Mucosa of stomach (tissue), 1 donor: Measurements from ENCODE around the gene ATG12.
"Not testable (repeated sequence)": the region's sequence is repeated elsewhere in the genome, so short reads cannot be mapped to it uniquely, and the experiment has no call there.

Experiments
- H3K27me3 ChIP-seq: one replicate; pipeline ENCODE4 v1.7.0; 2013; ENCODE audit warnings: mild to moderate bottlenecking, low read length; ENCODE audit not compliant: control insufficient read depth, insufficient read depth
- H3K36me3 ChIP-seq: one replicate; pipeline ENCODE4 v1.7.0; 2013; ENCODE audit warnings: low read length; ENCODE audit not compliant: control insufficient read depth, insufficient read depth
- H3K4me1 ChIP-seq: one replicate; pipeline ENCODE4 v1.7.0; 2013; ENCODE audit warnings: mild to moderate bottlenecking, low read length; ENCODE audit not compliant: control insufficient read depth, insufficient read depth
- H3K4me3 ChIP-seq: one replicate; pipeline ENCODE4 v1.7.0; 2013; ENCODE audit warnings: low read length
- H3K9ac ChIP-seq: one replicate; pipeline ENCODE4 v1.7.0; 2013; ENCODE audit warnings: mild to moderate bottlenecking, low read length, moderate library complexity
- H3K9me3 ChIP-seq: one replicate; pipeline ENCODE4 v1.7.0; 2013; ENCODE audit warnings: mild to moderate bottlenecking, low read length, moderate library complexity; ENCODE audit not compliant: control insufficient read depth
- donor health status: Pancreatic carcinoma.

Gene ATG12

DNA sequence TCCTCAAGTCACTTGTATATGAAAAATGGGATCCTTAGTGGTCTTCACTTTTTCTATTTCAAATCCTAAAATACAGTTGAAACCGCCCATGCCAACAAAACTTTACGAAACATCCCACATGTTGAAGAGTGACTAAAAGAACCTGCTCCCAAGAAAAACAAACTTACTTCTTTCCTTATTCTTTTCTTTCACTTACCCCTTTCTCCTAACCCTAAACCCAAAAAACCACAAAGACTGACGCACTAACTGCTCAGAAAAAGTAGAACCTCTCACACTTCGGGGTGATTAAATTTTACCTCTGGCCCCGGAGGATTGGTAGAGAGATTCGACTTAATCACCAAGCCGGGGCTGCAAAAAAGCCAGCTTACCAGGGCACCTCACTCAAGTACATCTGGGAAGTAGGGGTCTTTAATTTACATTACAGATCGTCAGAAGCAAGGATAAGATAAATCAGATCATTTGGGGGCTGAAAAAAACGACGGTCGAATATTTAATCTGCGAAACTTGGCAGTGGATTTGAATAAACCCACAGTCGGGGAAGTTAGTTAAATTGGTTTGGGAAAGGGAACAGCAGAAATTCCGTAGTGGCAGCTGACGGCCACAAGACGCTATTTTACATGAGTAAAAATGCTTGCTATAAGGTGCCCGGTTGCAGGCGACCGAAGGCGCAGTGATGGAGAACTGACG is 26.2 kb downstream of the ATG12 start:
- peaks cover 11% of the 10 kb centered on the region for H3K4me1 ChIP-seq
- H3K27me3 ChIP-seq, result peaks cover 47% of the 10 kb centered on the region
- no peak overlapping the region for H3K4me3 ChIP-seq
- no peaks in the 10 kb centered on the region for H3K36me3 ChIP-seq
- H3K9ac ChIP-seq, result no peak overlapping the region
- H3K9me3 ChIP-seq, result no peaks in the 10 kb centered on the region

- no peak overlapping the region for H3K9ac ChIP-seq
- H3K27me3 ChIP-seq, result peaks cover 43% of the 10 kb centered on the region
- H3K36me3 ChIP-seq, result no peaks in the 10 kb centered on the region
- peaks cover 11% of the 10 kb centered on the region for H3K4me1 ChIP-seq
- no peak overlapping the region for H3K4me3 ChIP-seq
- no peaks in the 10 kb centered on the region for H3K9me3 ChIP-seq
Observed at GRCh38 chr5:115813719-115814118, 27.6 kb downstream of the ATG12 start.

DNA sequence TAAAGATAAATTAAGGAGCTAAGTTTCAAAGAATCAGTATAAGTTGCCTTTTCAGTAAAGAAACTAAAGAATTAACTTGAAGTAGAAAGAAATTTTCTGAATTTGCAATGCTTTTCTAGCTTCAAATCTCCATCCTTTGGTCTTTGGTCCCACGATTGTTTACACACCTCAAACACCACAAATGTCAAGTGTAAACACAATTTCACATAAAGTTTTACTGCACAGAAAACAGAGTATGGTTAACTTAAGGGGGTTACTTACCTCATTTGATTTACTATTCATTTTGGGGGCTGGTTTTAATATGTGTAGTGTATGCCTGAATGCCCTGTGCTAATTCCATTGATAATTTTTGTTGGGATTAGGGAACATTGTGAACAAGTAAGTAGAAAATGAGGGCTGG is 29.0 kb downstream of the ATG12 start:
- H3K4me1 ChIP-seq, result peaks cover 11% of the 10 kb centered on the region
- H3K4me3 ChIP-seq, result no peak overlapping the region
- no peak overlapping the region for H3K9ac ChIP-seq
- H3K36me3 ChIP-seq, result no peaks in the 10 kb centered on the region
- no peaks in the 10 kb centered on the region for H3K9me3 ChIP-seq
- H3K27me3 ChIP-seq, result peaks cover 39% of the 10 kb centered on the region

DNA sequence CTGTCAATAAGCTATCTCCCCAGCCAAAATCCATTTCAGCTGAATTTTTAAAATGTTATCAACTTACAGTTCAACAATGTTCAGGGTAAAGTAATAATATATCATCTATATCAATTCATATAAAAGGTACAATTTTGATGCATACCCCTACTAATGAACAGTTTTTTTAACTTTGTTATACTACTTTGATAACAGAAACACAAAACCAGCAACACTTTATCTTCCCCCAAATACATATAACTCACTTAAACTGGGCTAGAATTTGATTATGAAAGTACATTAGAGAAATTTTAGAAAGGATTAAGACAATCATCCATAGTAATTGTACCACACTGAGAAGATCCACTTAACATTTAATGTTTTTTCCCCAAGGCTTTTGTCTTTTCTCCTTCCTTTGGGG is 30.0 kb downstream of the ATG12 start:
- Histone ChIP-seq H3K36me3 (no peaks in the 10 kb centered on the region), H3K27me3 (peaks cover 31% of the 10 kb centered on the region), H3K9me3 (no peaks in the 10 kb centered on the region), H3K4me1 (peaks cover 9% of the 10 kb centered on the region), H3K4me3 (no peak overlapping the region), H3K9ac (no peak overlapping the region)

GRCh38 chr5:115810761-115811160 is 30.6 kb downstream of the ATG12 start:
- no peak overlapping the region for H3K4me3 ChIP-seq
- no peak overlapping the region for H3K9ac ChIP-seq
- no peaks in the 10 kb centered on the region for H3K9me3 ChIP-seq

GRCh38 chr5:115809946-115810345 is 31.4 kb downstream of the ATG12 start:
- Histone ChIP-seq H3K9me3 (no peaks in the 10 kb centered on the region), H3K9ac (no peak overlapping the region), H3K36me3 (no peaks in the 10 kb centered on the region), H3K4me3 (no peak overlapping the region), H3K27me3 (peaks cover 17% of the 10 kb centered on the region), H3K4me1 (no peaks in the 10 kb centered on the region)

More at GRCh38 chr5:115810761-115811160, 30.6 kb downstream of the ATG12 start:
- no peaks in the 10 kb centered on the region for H3K36me3 ChIP-seq
- peaks cover 25% of the 10 kb centered on the region for H3K27me3 ChIP-seq
- H3K4me1 ChIP-seq, result peaks cover 3% of the 10 kb centered on the region

DNA sequence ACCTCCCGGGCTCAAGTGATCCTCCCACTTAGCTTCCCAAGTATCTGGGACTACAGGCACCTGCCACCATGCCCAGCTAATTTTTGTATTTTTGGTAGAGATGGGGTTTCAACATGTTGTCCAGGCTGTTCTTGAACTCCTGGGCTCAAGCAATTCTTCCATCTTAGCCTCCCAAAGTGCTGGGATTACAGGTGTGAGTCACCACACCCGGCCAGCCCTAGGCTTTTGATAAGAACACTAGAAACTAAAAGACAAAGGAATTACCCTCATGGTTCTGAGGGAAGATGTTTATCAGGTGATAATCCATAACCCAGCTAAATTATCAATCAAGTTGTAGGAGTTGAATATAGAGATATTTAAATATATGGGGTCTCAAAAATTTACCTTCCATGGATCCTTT is 33.3 kb downstream of the ATG12 start:
- H3K4me3 ChIP-seq, H3K36me3 ChIP-seq: not testable (repeated sequence)

DNA sequence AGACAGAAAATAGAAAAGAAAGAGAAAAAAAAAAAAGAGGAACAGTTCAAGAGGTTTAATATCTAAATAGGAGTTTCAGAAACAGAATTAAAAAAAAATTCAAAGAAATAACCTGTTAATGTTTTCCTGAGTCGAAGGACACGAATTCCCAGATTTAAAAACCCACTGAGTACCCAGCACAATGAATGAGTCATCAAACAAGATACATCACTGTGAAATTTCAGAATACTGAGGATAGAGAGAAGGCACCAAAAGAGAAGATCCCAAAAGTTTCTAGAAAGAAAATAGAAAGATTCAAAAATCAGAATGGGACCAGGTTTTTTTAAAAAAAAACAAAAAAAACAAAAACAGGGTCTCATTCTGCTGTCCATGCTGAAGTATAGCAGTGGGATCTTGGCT is 33.7 kb downstream of the ATG12 start:
- no peaks in the 10 kb centered on the region for H3K9me3 ChIP-seq
- H3K27me3 ChIP-seq, result no peaks in the 10 kb centered on the region
- no peak overlapping the region for H3K4me3 ChIP-seq
- H3K9ac ChIP-seq, result no peak overlapping the region
- H3K4me1 ChIP-seq, result no peaks in the 10 kb centered on the region
- no peaks in the 10 kb centered on the region for H3K36me3 ChIP-seq

More for the DNA sequence above, 33.3 kb downstream of the ATG12 start:
- not testable (repeated sequence) for H3K9me3 ChIP-seq, H3K27me3 ChIP-seq, H3K9ac ChIP-seq, H3K4me1 ChIP-seq

- no peaks in the 10 kb centered on the region for H3K9me3 ChIP-seq
- no peaks in the 10 kb centered on the region for H3K4me1 ChIP-seq
- H3K9ac ChIP-seq, result no peak overlapping the region
- H3K27me3 ChIP-seq, result no peaks in the 10 kb centered on the region
- H3K36me3 ChIP-seq, result no peaks in the 10 kb centered on the region
- H3K4me3 ChIP-seq, result no peak overlapping the region
Observed at GRCh38 chr5:115806986-115807653, 34.2 kb downstream of the ATG12 start.

- H3K9me3 ChIP-seq, result no peaks in the 10 kb centered on the region
- no peaks in the 10 kb centered on the region for H3K36me3 ChIP-seq
- no peak overlapping the region for H3K9ac ChIP-seq
- no peaks in the 10 kb centered on the region for H3K27me3 ChIP-seq
- H3K4me3 ChIP-seq, result no peak overlapping the region
- H3K4me1 ChIP-seq, result no peaks in the 10 kb centered on the region
Observed at GRCh38 chr5:115801984-115802383, 39.4 kb downstream of the ATG12 start.

GRCh38 chr5:115801152-115801551 is 40.2 kb downstream of the ATG12 start:
- Histone ChIP-seq H3K36me3 (no peaks in the 10 kb centered on the region), H3K27me3 (no peaks in the 10 kb centered on the region), H3K9me3 (no peaks in the 10 kb centered on the region), H3K9ac (no peak overlapping the region), H3K4me1 (no peaks in the 10 kb centered on the region), H3K4me3 (no peak overlapping the region)

GRCh38 chr5:115800108-115800507 is 41.3 kb downstream of the ATG12 start:
- Histone ChIP-seq H3K9ac (no peak overlapping the region), H3K4me3 (no peak overlapping the region), H3K36me3 (no peaks in the 10 kb centered on the region), H3K27me3 (no peaks in the 10 kb centered on the region), H3K4me1 (no peaks in the 10 kb centered on the region), H3K9me3 (no peaks in the 10 kb centered on the region)
